Activated naive CD4-positive, alpha-beta T cell treated with anti-CD3 and anti-CD28 coated beads, Interleukin-2, amount 50 U/mL, for 72 hours (primary cell): ENCODE results near the gene YY2. TPM values are rescaled to one million over a fixed set of nuclear protein-coding genes. Genes with fewer than 3 reads are reported as not detected.
"Not testable (repeated sequence)": the region's sequence is repeated elsewhere in the genome, so short reads cannot be mapped to it uniquely, and the experiment has no call there.

ENCODE experiments used
- ATAC-seq, 2 donors: fragments of 150-1000 bp; cut with Tn5 transposase; 2 replicates each; pipeline ENCODE4 v1.10.0; 2021; ENCODE audit warnings: mild to moderate bottlenecking in 2 of 2, moderate library complexity in 2 of 2
- DNase-seq, 2 donors: peaks; one replicate each; pipeline ENCODE4 v3.0.0; 2021 to 2022; ENCODE audit warnings: low spot score in 2 of 2
- H3K27ac Mint-ChIP-seq, 2 donors: one replicate each; pipeline ENCODE4 v1.8.0; 2022; ENCODE audit warnings: mild to moderate bottlenecking in 2 of 2, mixed read lengths in 2 of 2
- H3K36me3 Mint-ChIP-seq, 2 donors: one replicate each; pipeline ENCODE4 v1.8.0; 2022; ENCODE audit warnings: mixed read lengths in 2 of 2
- H3K9me3 Mint-ChIP-seq, 2 donors: one replicate each; pipeline ENCODE4 v1.8.0; 2022; ENCODE audit warnings: mixed read lengths in 2 of 2
- total RNA-seq, 2 donors: library from RNA; stranded (reverse); gene quantifications; one replicate each; pipeline ENCODE4 v1.2.3, GENCODE V29; 2022

YY2 gene
- total RNA-seq: under 1 TPM; 0.32 to 0.54 TPM

DNA sequence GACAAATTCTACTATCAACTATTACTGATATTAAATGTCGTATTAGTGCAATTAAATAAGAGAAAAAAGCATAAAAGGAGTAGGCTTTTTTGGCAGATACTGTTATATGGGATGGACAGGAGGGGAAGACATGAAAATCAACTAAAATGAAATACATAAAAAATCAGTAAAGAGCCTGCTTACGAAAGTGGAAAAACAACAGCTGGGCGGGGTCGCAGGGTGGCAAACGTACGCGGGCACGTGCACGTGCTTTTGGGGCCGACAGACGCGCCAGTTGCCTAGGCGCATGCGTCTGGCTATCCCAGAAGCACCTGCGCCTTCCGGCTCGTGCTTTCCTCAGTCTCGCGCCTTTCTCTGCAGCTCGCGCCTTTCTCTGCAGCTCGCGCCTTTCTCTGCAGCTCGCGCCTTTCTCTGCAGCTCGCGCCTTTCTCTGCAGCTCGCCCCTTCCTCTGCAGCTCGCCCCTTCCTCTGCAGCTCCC is at the start of gene YY2:
Gene YY2 (plus strand): TSS at position 51 of the 479 bp plus-strand sequence. CDS start 498 bp downstream, outside the sequence.
- DNase-seq: no peak
- H3K27ac Mint-ChIP-seq: no peak within 1 kb of the TSS
- peaks cover 0 to 6% of the 10 kb centered on the region in 2 donors for H3K36me3 Mint-ChIP-seq
- H3K9me3 Mint-ChIP-seq: no peaks in the 10 kb centered on the region
- no peak for ATAC-seq

DNA sequence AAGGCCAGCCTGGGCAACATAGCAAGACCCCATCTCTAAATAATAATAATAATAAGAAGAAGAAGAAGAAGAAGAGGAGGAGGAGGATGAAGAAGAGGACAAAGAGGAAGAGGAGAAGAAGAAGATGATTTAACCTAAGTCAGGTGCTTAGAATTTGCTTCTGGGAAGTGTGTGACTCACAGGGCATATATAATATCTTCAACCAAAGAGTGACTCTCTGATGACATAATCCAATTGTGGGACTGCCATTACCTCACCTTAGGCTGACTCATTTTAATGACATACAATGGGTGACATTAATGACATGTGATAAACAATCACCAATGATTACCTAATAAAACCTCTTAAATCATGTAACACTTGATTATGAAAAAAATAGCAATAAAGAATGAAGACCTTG is 49.1 kb upstream of the YY2 start:
- DNase-seq (no peak), ATAC-seq (no peak)
- Mint-ChIP-seq H3K9me3 (no peaks in the 10 kb centered on the region), H3K27ac (no peak overlapping the region), H3K36me3 (no peaks in the 10 kb centered on the region)

DNA sequence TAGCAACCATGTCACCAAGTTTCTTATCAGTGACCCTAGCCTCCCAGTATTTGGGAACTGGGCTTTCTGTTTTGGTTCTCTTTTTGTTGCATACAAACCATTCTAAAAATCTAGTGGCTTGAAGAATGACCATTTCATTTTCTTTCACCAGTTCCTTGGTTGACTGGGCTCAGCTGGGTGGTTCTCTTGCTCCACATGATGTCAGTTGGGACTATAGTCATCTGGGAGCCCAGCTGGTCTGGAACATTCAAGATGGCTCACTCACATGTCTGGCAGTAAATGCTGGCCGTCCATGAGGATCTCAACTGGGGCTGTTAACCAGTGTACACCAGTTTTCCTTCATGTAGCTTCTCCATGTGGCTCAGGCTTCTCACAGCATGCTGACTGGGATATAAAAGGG is 44.0 kb upstream of the YY2 start:
- Mint-ChIP-seq H3K9me3 (no peaks in the 10 kb centered on the region), H3K27ac (no peak overlapping the region), H3K36me3 (no peaks in the 10 kb centered on the region)
- DNase-seq: no peak
- no peak for ATAC-seq

DNA sequence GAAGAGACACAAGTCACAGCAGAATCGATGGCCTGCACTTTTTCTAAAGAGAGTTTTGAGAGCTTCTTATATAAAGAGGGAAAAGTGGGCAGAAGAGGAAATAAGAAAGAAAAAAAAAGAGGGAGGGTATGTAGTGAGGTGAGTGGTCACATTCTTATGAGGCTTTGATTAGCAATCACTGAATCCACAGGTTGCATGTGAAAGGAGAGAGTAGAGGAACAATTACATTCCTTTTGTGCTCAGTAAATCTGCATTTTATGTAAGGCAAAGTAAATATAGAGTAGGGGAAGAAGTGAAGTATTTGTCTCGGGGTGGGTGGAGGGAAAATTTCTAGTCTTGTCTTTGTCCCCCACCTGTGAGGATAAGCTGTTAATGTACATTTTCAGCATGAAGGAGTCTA is 43.2 kb upstream of the YY2 start:
- no peak for DNase-seq
- Mint-ChIP-seq H3K9me3 (no peaks in the 10 kb centered on the region), H3K27ac (no peak overlapping the region), H3K36me3 (no peaks in the 10 kb centered on the region)
- no peak for ATAC-seq

DNA sequence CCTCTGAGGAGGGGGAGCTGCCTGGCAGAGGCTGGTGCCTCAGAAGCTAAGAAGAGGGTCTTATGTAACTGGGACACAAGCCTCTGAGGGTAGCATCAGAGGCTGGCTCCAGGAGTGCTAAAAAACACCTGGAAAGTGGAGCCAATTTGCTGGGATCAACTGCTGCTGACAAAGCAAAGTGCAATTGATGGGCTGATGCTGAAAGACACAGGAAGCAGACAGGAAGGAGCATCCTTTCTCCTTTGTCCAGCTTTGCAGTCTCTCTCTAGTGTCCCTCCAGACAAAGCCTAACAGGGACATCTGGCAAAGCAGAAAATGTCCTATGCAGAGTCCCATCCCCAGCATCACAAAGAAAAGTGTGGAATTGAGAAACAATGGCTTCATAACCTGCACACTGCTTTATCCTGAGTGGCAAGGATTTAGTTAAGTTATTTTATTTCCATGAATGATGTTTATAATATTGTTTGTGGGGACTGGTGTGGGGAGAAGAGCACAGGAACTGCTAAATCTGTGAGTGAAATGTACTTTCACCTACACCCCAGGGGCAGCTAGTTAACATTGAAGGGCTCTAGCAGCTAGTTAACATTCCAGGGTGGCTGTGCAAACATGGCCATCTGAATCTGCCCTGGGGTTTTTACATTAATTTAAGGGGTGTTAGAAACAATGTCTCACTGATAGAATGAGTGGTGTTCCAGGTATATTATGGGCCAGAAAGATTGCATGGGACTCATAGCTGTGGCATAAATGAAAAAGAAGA is 42.0 kb upstream of the YY2 start:
- Mint-ChIP-seq H3K36me3 (no peaks in the 10 kb centered on the region), H3K9me3 (no peaks in the 10 kb centered on the region), H3K27ac (no peak overlapping the region)
- DNase-seq (no peak), ATAC-seq (no peak)

DNA sequence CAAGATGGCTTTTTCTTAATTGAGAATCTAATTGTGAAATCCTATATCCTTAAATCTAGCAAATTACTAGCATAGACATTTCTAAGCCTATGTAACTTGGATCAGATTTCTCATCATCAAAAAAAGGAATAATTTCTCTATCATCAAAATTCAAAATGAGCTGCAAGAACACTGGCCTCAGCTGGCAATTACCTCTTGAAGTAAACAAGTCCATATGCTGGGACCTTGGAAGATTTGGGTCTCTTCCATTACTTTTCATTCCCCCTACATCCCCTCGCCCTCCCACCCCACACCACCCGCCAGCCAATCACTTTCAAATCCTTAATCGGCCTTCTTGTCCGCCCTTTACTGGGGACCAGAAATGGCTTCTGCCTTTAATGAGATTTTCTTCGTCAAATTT is 39.7 kb upstream of the YY2 start:
- ATAC-seq (no peak), DNase-seq (no peak)
- no peak overlapping the region for H3K27ac Mint-ChIP-seq
- H3K36me3 Mint-ChIP-seq: no peaks in the 10 kb centered on the region
- H3K9me3 Mint-ChIP-seq: no peaks in the 10 kb centered on the region

DNA sequence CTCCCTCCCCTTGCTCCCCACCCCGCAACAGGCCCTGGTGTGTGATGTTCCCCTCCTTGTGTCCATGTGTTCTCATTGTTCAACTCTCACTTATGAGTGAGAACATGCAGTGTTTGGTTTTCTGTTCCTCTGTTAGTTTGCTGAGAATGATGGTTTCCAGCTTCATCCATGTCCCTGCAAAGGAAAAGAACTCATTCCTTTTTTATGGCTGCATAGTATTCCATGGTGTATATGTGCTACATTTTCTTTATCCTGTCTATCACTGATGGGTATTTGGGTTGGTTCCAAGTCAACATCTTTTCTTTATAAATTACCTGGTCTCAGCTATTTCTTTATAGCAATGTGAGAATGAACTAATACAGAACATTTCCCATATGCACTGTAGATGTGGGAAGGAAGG is 35.6 kb upstream of the YY2 start:
- H3K27ac Mint-ChIP-seq, H3K9me3 Mint-ChIP-seq, DNase-seq, H3K36me3 Mint-ChIP-seq, ATAC-seq: not testable (repeated sequence)

DNA sequence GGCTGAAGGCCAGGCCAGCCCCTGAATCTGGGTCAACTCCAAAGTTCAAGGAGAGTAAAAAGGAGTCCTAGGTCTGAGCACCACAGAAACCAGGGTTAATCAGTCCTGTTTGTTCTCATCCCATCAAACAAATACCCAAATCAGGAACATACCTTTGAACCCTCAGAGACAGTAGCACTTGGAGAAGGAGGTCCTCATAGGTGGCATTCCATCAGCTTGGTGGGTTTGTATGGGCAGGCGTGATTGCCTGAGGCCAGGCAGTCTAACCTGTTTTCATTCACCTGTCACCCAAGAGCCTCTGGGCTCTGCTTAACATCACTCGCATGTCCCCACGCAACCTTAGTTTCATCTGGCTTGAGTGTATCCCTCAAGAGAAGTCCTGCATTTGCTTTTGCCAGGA is 33.9 kb upstream of the YY2 start:
- no peak for DNase-seq
- Mint-ChIP-seq H3K27ac (no peak overlapping the region), H3K36me3 (no peaks in the 10 kb centered on the region), H3K9me3 (no peaks in the 10 kb centered on the region)
- ATAC-seq: no peak

DNA sequence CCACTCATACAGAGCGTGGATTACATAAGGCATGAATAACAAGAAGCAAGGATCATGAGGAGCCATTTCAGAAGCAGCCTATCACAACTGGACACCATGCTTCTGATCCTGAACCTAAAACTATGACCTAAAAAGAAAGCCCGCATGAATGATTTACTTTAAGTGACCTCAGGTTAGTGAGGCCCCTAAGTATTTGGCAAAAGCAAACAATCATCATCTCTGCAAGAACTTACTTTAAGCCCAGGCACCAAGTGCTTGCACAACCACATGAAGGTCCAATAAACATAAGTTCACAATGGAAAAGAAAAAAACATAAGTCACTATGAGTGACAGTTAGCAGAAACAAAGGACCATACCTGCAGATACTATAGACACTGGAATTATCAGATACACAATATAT is 24.3 kb upstream of the YY2 start:
- H3K9me3 Mint-ChIP-seq: no peaks in the 10 kb centered on the region
- no peak overlapping the region for H3K27ac Mint-ChIP-seq
- no peaks in the 10 kb centered on the region for H3K36me3 Mint-ChIP-seq
- ATAC-seq: no peak
- DNase-seq: no peak

DNA sequence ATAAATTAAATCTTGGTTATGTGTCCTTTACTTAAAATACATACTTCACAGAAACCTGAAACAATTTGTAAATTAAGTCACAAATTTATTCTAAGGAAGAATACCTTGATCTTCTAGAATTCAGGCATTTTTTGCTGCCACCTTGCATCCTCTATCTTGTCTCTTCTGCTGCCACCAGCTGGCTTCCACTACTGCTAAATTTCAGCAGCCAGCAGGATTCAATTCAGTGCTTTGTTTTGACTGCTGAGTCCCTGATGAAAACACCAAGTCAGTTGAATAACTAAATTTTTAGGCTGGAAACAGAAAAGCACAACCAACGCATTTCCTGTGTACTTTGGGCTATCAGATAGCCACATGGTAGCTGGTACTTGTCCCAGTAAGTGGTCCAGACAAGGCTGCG is 18.7 kb upstream of the YY2 start:
- Mint-ChIP-seq H3K36me3 (no peaks in the 10 kb centered on the region), H3K27ac (no peak overlapping the region), H3K9me3 (no peaks in the 10 kb centered on the region)
- ATAC-seq (no peak), DNase-seq (no peak)

DNA sequence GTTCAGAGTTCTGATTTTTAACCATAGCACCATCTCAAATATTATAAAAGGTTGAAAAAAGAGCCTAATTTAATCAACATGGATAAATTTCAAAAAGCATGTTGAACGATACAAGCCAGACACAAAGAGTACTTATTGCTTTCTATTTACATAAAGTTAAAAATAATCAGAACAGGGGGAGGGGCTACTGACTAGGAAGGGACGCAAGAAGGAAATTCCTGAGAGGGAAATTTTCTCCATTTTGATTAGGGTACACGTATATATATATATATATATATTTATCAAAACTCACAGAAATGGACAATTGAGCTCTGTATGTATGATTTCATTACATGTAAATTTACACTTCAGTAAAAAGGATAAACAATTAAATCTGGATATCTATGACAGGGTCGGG is 16.9 kb upstream of the YY2 start:
- Mint-ChIP-seq H3K36me3 (peaks cover 0 to 6% of the 10 kb centered on the region in 2 donors), H3K27ac (peak overlapping the region; percentile 94 to 95), H3K9me3 (no peaks in the 10 kb centered on the region)
- DNase-seq: no peak
- ATAC-seq: no peak

DNA sequence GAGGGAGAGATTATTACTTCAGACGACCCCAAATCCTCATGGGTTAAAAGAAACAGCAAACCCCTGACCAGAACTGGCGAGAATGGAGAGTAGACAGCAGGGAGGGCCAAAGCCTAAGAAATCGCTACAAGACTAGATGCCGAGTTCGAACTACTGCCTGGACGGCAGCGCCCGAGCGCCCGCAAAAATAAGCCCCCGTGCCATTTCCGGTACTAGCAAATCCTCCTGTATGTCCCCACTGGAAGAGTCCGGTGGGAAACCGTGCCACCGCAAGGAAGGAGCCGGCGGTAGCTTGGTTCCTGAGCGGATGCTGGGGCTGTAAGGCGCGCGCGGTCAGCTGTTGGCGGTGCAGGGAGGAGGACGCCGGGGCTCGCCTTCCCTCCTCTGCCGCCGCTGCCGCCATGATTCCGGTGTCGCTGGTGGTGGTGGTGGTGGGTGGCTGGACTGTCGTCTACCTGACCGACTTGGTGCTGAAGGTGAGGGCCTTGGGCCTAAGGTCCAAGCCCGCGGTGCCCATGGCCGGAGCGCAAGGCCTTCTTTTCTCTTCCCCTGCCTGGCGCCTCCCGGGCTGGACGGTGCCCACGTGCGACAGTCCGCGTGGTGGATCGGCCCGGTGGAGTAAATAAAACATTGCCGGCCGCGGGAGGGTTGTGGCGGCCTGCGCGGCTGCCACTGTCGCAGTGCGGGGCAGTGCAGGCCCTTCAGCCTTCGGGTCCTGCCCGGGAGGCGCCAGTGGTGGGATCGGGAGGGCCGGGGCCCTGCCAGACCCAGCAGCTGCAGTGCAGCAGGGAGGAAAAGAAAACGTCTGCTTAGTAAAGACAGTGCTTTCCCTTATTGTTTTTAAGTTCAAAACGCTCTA is 16.2 kb upstream of the YY2 start, which contains the start of gene MBTPS2:
Gene MBTPS2 (plus strand): TSS at position 284 of the 859 bp plus-strand sequence. CDS start 118 bp downstream, at position 402.
- DNase-seq (peak; percentile 70 to 74), ATAC-seq (peak; percentile 85 to 87)
- no peaks in the 10 kb centered on the region for H3K9me3 Mint-ChIP-seq

DNA sequence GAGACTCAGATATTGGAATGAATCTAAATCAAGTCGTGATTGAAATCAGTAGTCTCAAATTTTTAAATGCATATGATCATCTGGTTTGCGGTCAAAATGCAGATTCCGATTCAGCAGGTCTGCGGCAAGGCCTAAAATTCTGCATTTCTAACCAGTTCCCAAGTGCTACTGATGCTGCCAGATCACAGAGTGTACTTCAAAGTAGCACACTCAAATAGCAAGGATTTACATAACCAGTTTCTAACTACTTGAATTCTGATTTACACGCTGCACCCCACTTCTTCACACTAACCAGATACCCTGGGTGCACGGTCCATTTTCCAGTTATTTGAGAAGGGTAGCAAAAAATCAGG is 15.6 kb upstream of the YY2 start:
- peak in 1 of 2 donors; percentile 17 for DNase-seq
- H3K9me3 Mint-ChIP-seq: no peaks in the 10 kb centered on the region
- H3K36me3 Mint-ChIP-seq: peaks cover 0 to 6% of the 10 kb centered on the region in 2 donors
- H3K27ac Mint-ChIP-seq: peak overlapping the region; percentile 81 to 95
- ATAC-seq: peak; percentile 82 to 84

More for the DNA sequence above, 16.2 kb upstream of the YY2 start, which contains the start of gene MBTPS2:
- Mint-ChIP-seq H3K36me3 (peaks cover 0 to 6% of the 10 kb centered on the region in 2 donors), H3K27ac (peak within 1 kb of the TSS; percentile 94 to 95)

DNA sequence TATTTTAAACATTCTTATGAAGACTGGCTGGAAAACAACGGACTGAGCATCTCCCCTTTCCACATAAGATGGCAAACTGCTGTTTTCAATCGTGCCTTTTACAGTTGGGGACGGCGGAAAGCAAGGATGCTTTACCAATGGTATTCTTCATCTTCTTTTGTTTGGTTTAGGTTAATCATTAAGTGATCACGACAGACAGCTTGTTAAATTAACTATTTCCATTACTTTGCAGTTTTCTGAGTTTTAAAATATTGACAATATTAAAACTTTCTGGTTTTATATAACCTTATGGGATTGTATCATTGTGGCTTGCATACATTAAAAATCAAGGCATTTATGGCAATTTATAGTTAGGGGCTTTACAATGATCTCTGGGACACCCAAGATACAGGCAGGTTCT is 12.6 kb upstream of the YY2 start:
- Mint-ChIP-seq H3K27ac (no peak overlapping the region), H3K9me3 (no peaks in the 10 kb centered on the region), H3K36me3 (peaks cover 0 to 6% of the 10 kb centered on the region in 2 donors)
- DNase-seq (no peak), ATAC-seq (no peak)

DNA sequence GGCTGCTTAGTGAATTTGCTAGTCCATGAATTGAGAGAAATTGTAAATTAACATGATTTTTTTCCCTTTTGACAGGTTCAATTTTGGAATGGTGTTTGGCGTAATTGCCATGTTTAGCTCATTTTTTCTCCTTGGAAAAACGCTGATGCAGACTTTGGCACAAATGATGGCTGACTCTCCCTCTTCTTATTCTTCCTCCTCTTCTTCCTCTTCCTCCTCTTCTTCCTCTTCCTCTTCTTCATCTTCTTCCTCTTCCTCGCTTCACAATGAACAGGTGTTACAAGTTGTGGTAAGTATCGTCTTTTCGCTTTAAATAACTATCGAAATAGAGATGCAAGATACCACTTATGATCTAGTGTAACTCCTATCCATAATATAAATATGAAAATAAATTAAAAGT is 10.7 kb upstream of the YY2 start:
- H3K9me3 Mint-ChIP-seq: no peaks in the 10 kb centered on the region
- ATAC-seq: no peak
- peaks cover 0 to 6% of the 10 kb centered on the region in 2 donors for H3K36me3 Mint-ChIP-seq
- no peak overlapping the region for H3K27ac Mint-ChIP-seq
- no peak for DNase-seq

DNA sequence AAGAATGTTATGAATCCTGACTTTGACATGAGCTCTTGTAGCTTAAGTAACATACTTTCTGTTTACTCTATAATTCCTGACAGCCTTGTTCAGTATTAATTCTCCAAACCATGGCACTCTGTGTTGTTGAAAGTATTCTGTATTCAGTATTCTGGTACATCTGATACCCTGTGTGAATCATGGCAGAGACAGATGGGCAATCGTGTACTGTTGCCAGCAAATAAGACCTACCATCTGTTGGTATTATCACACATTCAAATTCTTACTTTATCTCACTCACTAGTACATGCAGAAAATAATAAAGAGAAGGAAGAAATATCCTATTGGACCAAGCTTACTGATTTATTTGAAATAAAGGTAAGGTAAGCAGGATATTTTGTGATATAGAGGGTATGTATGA is 8.4 kb upstream of the YY2 start:
- no peak for DNase-seq
- ATAC-seq: no peak
- H3K27ac Mint-ChIP-seq: no peak overlapping the region
- peaks cover 0 to 6% of the 10 kb centered on the region in 2 donors for H3K36me3 Mint-ChIP-seq
- H3K9me3 Mint-ChIP-seq: no peaks in the 10 kb centered on the region

DNA sequence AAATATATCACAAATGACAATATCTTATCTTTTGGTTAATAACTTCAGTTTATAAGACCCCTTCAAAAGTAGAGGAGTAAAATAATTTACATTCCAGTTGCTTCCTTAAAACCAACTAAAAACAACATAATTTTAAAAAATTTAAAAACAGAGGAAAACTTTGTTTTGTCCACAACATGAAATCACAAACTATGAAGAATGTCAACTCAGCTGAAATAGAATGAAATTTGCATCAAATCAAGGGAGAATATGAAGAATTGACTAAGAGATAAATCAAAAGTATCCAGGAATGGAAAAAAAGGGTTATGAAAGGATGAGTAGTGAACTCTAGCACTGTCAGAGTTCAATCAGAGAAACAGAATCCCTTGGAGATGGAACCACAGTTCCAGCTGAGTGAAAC is 2.2 kb upstream of the YY2 start:
- no peak for ATAC-seq
- Mint-ChIP-seq H3K9me3 (no peaks in the 10 kb centered on the region), H3K27ac (no peak overlapping the region)

More for the DNA sequence above, 2.2 kb upstream of the YY2 start:
- no peak for DNase-seq
- H3K36me3 Mint-ChIP-seq: peaks cover 0 to 6% of the 10 kb centered on the region in 2 donors
